GM06990 (cell line): Measurements from ENCODE around the gene SCN7A.

ENCODE experiments used
- DNase-seq: peaks from one replicate; pipeline ENCODE4 v3.0.0-alpha.2; 2011; ENCODE audit not compliant: insufficient read length; ENCODE audit errors: extremely low read depth
- H3K27me3 ChIP-seq: replicated peaks from 2 replicates; pipeline ENCODE4 v1.6.0; 2011; ENCODE audit warnings: low read length; ENCODE audit not compliant: control insufficient read depth, insufficient read depth
- H3K36me3 ChIP-seq: 2 replicates; pipeline ENCODE4 v1.5.1; 2011; ENCODE audit warnings: low read length; ENCODE audit not compliant: control insufficient read depth, insufficient read depth
- H3K4me3 ChIP-seq: replicated peaks from 2 replicates; pipeline ENCODE4 v1.5.1; 2011; ENCODE audit warnings: low read depth, mild to moderate bottlenecking, control low read depth, low read length
- CTCF ChIP-seq: IDR thresholded peaks from 2 replicates; pipeline ENCODE4 v1.5.1; 2011; ENCODE audit warnings: low read length, control low read depth, mild to moderate bottlenecking, inconsistent platforms; ENCODE audit not compliant: insufficient read depth, poor library complexity, severe bottlenecking

SCN7A gene

GRCh38 chr2:166436976-166437375 is 57.1 kb downstream of the SCN7A start:
- H3K4me3 ChIP-seq = no peak overlapping the region
- H3K36me3 ChIP-seq = no peaks in the 10 kb centered on the region
- H3K27me3 ChIP-seq = no peaks in the 10 kb centered on the region
- DNase-seq = no peak
- TF ChIP-seq CTCF = no peak

GRCh38 chr2:166436189-166436588 is 57.9 kb downstream of the SCN7A start:
- no peak for DNase-seq
- no peaks in the 10 kb centered on the region for H3K36me3 ChIP-seq
- H3K27me3 ChIP-seq = no peaks in the 10 kb centered on the region
- no peak overlapping the region for H3K4me3 ChIP-seq
- no peak for TF ChIP-seq CTCF

GRCh38 chr2:166434491-166434890 is 59.6 kb downstream of the SCN7A start:
- Histone ChIP-seq H3K4me3 (no peak overlapping the region), H3K36me3 (no peaks in the 10 kb centered on the region), H3K27me3 (no peaks in the 10 kb centered on the region)
- DNase-seq = no peak
- no peak for TF ChIP-seq CTCF

- no peaks in the 10 kb centered on the region for H3K27me3 ChIP-seq
- DNase-seq = no peak
- no peak for TF ChIP-seq CTCF
- H3K36me3 ChIP-seq = no peaks in the 10 kb centered on the region
- no peak overlapping the region for H3K4me3 ChIP-seq
Observed at GRCh38 chr2:166433457-166433856, 60.6 kb downstream of the SCN7A start.

- TF ChIP-seq CTCF = no peak
- no peak for DNase-seq
- Histone ChIP-seq H3K27me3 (no peaks in the 10 kb centered on the region), H3K36me3 (no peaks in the 10 kb centered on the region), H3K4me3 (no peak overlapping the region)
Observed at GRCh38 chr2:166432331-166432730, 61.7 kb downstream of the SCN7A start.

- TF ChIP-seq CTCF = no peak
- Histone ChIP-seq H3K36me3 (no peaks in the 10 kb centered on the region), H3K27me3 (no peaks in the 10 kb centered on the region), H3K4me3 (no peak overlapping the region)
- no peak for DNase-seq
Observed at GRCh38 chr2:166424841-166425240, 69.2 kb downstream of the SCN7A start.
